OCI-LY1 (cell line): Measurements from ENCODE around the gene SLC24A3.

ENCODE experiments used
- H2AFZ ChIP-seq: fragments of 200-600 bp; sonication (generic), shearing (Covaris generic); 2 replicates; pipeline ENCODE4 v1.6.0; 2014; ENCODE audit warnings: antibody characterized with exemption, mild to moderate bottlenecking, low read length
- H3F3A ChIP-seq: fragments of 200-600 bp; sonication (generic), shearing (Covaris generic); 2 replicates; pipeline ENCODE4 v1.6.0; 2014; ENCODE audit warnings: mild to moderate bottlenecking, antibody characterized with exemption, low read length, moderate library complexity; ENCODE audit not compliant: insufficient read depth
- H3K27ac ChIP-seq: fragments of 200-600 bp; sonication (generic); 2 replicates; pipeline ENCODE4 v1.5.1; 2014; ENCODE audit warnings: low read length, mixed run types, mild to moderate bottlenecking, low read depth; ENCODE audit not compliant: poor library complexity, severe bottlenecking
- H3K27me3 ChIP-seq: fragments of 200-600 bp; sonication (generic); 2 replicates; pipeline ENCODE4 v1.6.0; 2014; ENCODE audit warnings: antibody characterized with exemption, mild to moderate bottlenecking, low read length, moderate library complexity; ENCODE audit not compliant: insufficient read depth
- H3K36me3 ChIP-seq: fragments of 200-600 bp; sonication (generic); 2 replicates; pipeline ENCODE4 v1.6.1; 2014; ENCODE audit warnings: mild to moderate bottlenecking, antibody characterized with exemption, low read length, moderate library complexity, mixed read lengths; ENCODE audit not compliant: insufficient read depth
- H3K4me1 ChIP-seq: fragments of 200-600 bp; sonication (generic); 2 replicates; pipeline ENCODE4 v1.5.1; 2014; ENCODE audit warnings: mild to moderate bottlenecking, low read length, moderate library complexity; ENCODE audit not compliant: insufficient read depth, severe bottlenecking
- H3K4me2 ChIP-seq: fragments of 200-600 bp; sonication (generic), shearing (Covaris generic); 2 replicates; pipeline ENCODE4 v1.6.1; 2014; ENCODE audit warnings: low read length
- H3K4me3 ChIP-seq: fragments of 200-600 bp; sonication (generic); 2 replicates; pipeline ENCODE4 v1.5.1; 2014; ENCODE audit warnings: low read length, low read depth, mild to moderate bottlenecking, mixed read lengths; ENCODE audit not compliant: poor library complexity, severe bottlenecking
- H3K79me2 ChIP-seq: fragments of 200-600 bp; shearing (Covaris generic); 2 replicates; pipeline ENCODE4 v1.6.1; 2016; ENCODE audit warnings: mixed run types, low read length, mixed read lengths; ENCODE audit not compliant: insufficient read depth
- H3K9ac ChIP-seq: fragments of 200-600 bp; sonication (generic), shearing (Covaris generic); 2 replicates; pipeline ENCODE4 v1.6.1; 2014; ENCODE audit warnings: mild to moderate bottlenecking, low read length, mixed read lengths
- H3K9me2 ChIP-seq: fragments of 200-600 bp; sonication (generic), shearing (Covaris generic); 2 replicates; pipeline ENCODE4 v1.6.1; 2014; ENCODE audit warnings: low read depth, mild to moderate bottlenecking, low read length, mixed read lengths
- H3K9me3 ChIP-seq: fragments of 200-600 bp; shearing (Covaris generic); 2 replicates; pipeline ENCODE4 v1.6.1; 2014; ENCODE audit warnings: low read length, mixed read lengths
- H4K20me1 ChIP-seq: fragments of 200-600 bp; sonication (generic), shearing (Covaris generic); 2 replicates; pipeline ENCODE4 v1.6.0; 2016; ENCODE audit warnings: mild to moderate bottlenecking, low read length; ENCODE audit not compliant: insufficient read depth
- CTCF ChIP-seq: fragments of 200-600 bp; sonication (generic), shearing (Covaris generic); IDR thresholded peaks from 2 replicates; pipeline ENCODE4 v1.5.1; 2017; ENCODE audit warnings: mild to moderate bottlenecking, antibody characterized with exemption, low read length, moderate library complexity, mixed read lengths
- EZH2 ChIP-seq: fragments of 200-600 bp; sonication (generic), shearing (Covaris generic); IDR thresholded peaks from 2 replicates; pipeline ENCODE4 v1.8.0; 2017; ENCODE audit warnings: borderline replicate concordance, mixed run types, mild to moderate bottlenecking, antibody characterized with exemption, low read length, moderate library complexity, mixed read lengths

The SLC24A3 gene

GRCh38 chr20:19568128-19568527 lies 355.7 kb downstream of the SLC24A3 start:
- H2AFZ ChIP-seq = no peak overlapping the region
- H3K9ac ChIP-seq = no peak overlapping the region
- no peaks in the 10 kb centered on the region for H3K9me2 ChIP-seq
- no peaks in the 10 kb centered on the region for H3K79me2 ChIP-seq
- no peaks in the 10 kb centered on the region for H3K9me3 ChIP-seq
- H3K4me1 ChIP-seq = no peaks in the 10 kb centered on the region
- TF ChIP-seq EZH2 (no peak), CTCF (no peak)
- H4K20me1 ChIP-seq = no peaks in the 10 kb centered on the region
- H3K4me3 ChIP-seq = no peak overlapping the region
- no peaks in the 10 kb centered on the region for H3F3A ChIP-seq
- H3K4me2 ChIP-seq = no peak overlapping the region
- H3K27ac ChIP-seq = no peak overlapping the region
- H3K36me3 ChIP-seq = no peaks in the 10 kb centered on the region
- no peaks in the 10 kb centered on the region for H3K27me3 ChIP-seq

- no peak for TF ChIP-seq EZH2
- no peak for TF ChIP-seq CTCF
- H3K4me3 ChIP-seq = no peak overlapping the region
- H3K27me3 ChIP-seq = no peaks in the 10 kb centered on the region
- no peaks in the 10 kb centered on the region for H3F3A ChIP-seq
- H3K4me1 ChIP-seq = no peaks in the 10 kb centered on the region
- H3K9me2 ChIP-seq = no peaks in the 10 kb centered on the region
- no peak overlapping the region for H3K9ac ChIP-seq
- no peaks in the 10 kb centered on the region for H3K36me3 ChIP-seq
- no peaks in the 10 kb centered on the region for H3K9me3 ChIP-seq
- no peak overlapping the region for H2AFZ ChIP-seq
- H3K4me2 ChIP-seq = no peak overlapping the region
- no peaks in the 10 kb centered on the region for H3K79me2 ChIP-seq
- no peaks in the 10 kb centered on the region for H4K20me1 ChIP-seq
- no peak overlapping the region for H3K27ac ChIP-seq
Observed at GRCh38 chr20:19571996-19572395, 359.6 kb downstream of the SLC24A3 start.

GRCh38 chr20:19577692-19578091 lies 365.2 kb downstream of the SLC24A3 start:
- Histone ChIP-seq H3K9me2 (no peaks in the 10 kb centered on the region), H3F3A (no peaks in the 10 kb centered on the region), H4K20me1 (no peaks in the 10 kb centered on the region), H3K27ac (no peak overlapping the region), H3K36me3 (no peaks in the 10 kb centered on the region), H3K27me3 (no peaks in the 10 kb centered on the region), H3K4me1 (no peaks in the 10 kb centered on the region), H2AFZ (no peak overlapping the region), H3K9ac (no peak overlapping the region), H3K4me3 (no peak overlapping the region), H3K4me2 (no peak overlapping the region), H3K79me2 (no peaks in the 10 kb centered on the region), H3K9me3 (no peaks in the 10 kb centered on the region)
- TF ChIP-seq EZH2 (no peak), CTCF (no peak)
